Natural killer cell (primary cell): ENCODE results near the gene CHI3L1. TPM values are rescaled to one million over a fixed set of nuclear protein-coding genes. Genes with fewer than 3 reads are reported as not detected.

Experiments used
- ATAC-seq, 3 donors: fragments of 150-1000 bp in 2 of 3; fragments of 200-7000 bp in 1 of 3; cut with Tn5 transposase; 1 replicate in 1 of 3; 2 replicates in 2 of 3; pipeline ENCODE4 v1.10.0; 2021; ENCODE audit warnings: mild to moderate bottlenecking in 2 of 3, moderate library complexity in 2 of 3
- DNase-seq, 2 donors: peaks; one replicate each; pipeline versions ENCODE4 v3.0.0 to v3.0.0-alpha.2; 2013 to 2021; ENCODE audit warnings: mixed read lengths in 1 of 2
- H3K27ac ChIP-seq: one replicate; pipeline ENCODE4 v1.5.1; 2013; ENCODE audit warnings: mild to moderate bottlenecking, low read length
- H3K27me3 ChIP-seq: one replicate; pipeline ENCODE4 v1.6.1; 2013; ENCODE audit warnings: low read length; ENCODE audit not compliant: control insufficient read depth, insufficient read depth
- H3K36me3 ChIP-seq: one replicate; pipeline ENCODE4 v1.6.1; 2013; ENCODE audit warnings: low read length; ENCODE audit not compliant: control insufficient read depth, insufficient read depth
- H3K4me1 ChIP-seq: one replicate; pipeline ENCODE4 v1.6.1; 2013; ENCODE audit warnings: low read length; ENCODE audit not compliant: control insufficient read depth, insufficient read depth
- H3K4me3 ChIP-seq: one replicate; pipeline ENCODE4 v1.5.1; 2013; ENCODE audit warnings: low read length
- H3K9me3 ChIP-seq: one replicate; pipeline ENCODE4 v1.6.1; 2013; ENCODE audit warnings: low read length; ENCODE audit not compliant: control insufficient read depth, insufficient read depth
- H3K27ac Mint-ChIP-seq, 2 donors: one replicate each; pipeline ENCODE4 v1.8.0; 2022; ENCODE audit warnings: mild to moderate bottlenecking in 2 of 2, mixed read lengths in 2 of 2, moderate library complexity in 1 of 2
- H3K27me3 Mint-ChIP-seq, 2 donors: one replicate each; pipeline ENCODE4 v1.8.0; 2022; ENCODE audit warnings: low read depth in 2 of 2, mixed read lengths in 2 of 2
- H3K36me3 Mint-ChIP-seq: one replicate; pipeline ENCODE4 v1.8.0; 2022; ENCODE audit warnings: mixed read lengths
- H3K4me1 Mint-ChIP-seq, 2 donors: one replicate each; pipeline ENCODE4 v1.8.0; 2022; ENCODE audit warnings: mixed read lengths in 2 of 2
- H3K4me3 Mint-ChIP-seq: one replicate; pipeline ENCODE4 v1.8.0; 2022; ENCODE audit warnings: mild to moderate bottlenecking, moderate library complexity, mixed read lengths
- H3K9me3 Mint-ChIP-seq, 2 donors: one replicate each; pipeline ENCODE4 v1.8.0; 2022; ENCODE audit warnings: mixed read lengths in 2 of 2
- CTCF ChIP-seq: fragments of 200-600 bp; IDR thresholded peaks from one replicate; pipeline ENCODE4 v1.8.0; 2022; ENCODE audit warnings: antibody characterized with exemption
- WGBS: methylation state at CpG from one replicate; pipeline ENCODE4 v1.1.7; 2013; ENCODE audit warnings: missing lambda C conversion rate; ENCODE audit not compliant: insufficient coverage; 5-methylcytosine and 5-hydroxymethylcytosine counted together
- intact Hi-C: fragments of 100-400 bp; cut with micrococcal nuclease; formaldehyde crosslinking; loops from one replicate; pipeline ENCODE4 v1.14.2; 2022
- total RNA-seq, 4 donors: library from RNA; stranded (reverse); fragments of 120-200 nt in 1 of 4; gene quantifications; one replicate each; pipeline versions ENCODE4 v1.2.3 to v1.2.4, GENCODE V29; 2013 to 2022

CHI3L1 gene
- total RNA-seq, 3 donors from 2014 or later (not counting 1 experiment from before 2014, with no cell fraction given) = 1.0 TPM; not detected in 2

- Histone ChIP-seq H3K27ac (no peak overlapping the region), H3K27me3 (no peaks in the 10 kb centered on the region), H3K4me3 (no peak overlapping the region), H3K9me3 (no peaks in the 10 kb centered on the region), H3K36me3 (no peaks in the 10 kb centered on the region), H3K4me1 (no peaks in the 10 kb centered on the region)
- no peaks in the 10 kb centered on the region for H3K27me3 Mint-ChIP-seq
- intact Hi-C loops = no loop called here
- H3K4me1 Mint-ChIP-seq = peaks cover 0 to 15% of the 10 kb centered on the region in 2 donors
- H3K9me3 Mint-ChIP-seq = no peaks in the 10 kb centered on the region
- 66% methylated on average over 8 of the region's 8 CpGs for WGBS
- no peak overlapping the region for H3K4me3 Mint-ChIP-seq
- H3K36me3 Mint-ChIP-seq = no peaks in the 10 kb centered on the region
- DNase-seq (no peak), ATAC-seq (no peak)
- TF ChIP-seq CTCF = no peak
- no peak overlapping the region for H3K27ac Mint-ChIP-seq
Measured at GRCh38 chr1:203170625-203171330, 15.7 kb downstream of the CHI3L1 start.

GRCh38 chr1:203169770-203170520, 16.6 kb downstream of the CHI3L1 start:
- Mint-ChIP-seq H3K4me1 (peaks cover 0 to 15% of the 10 kb centered on the region in 2 donors), H3K4me3 (no peak overlapping the region), H3K36me3 (no peaks in the 10 kb centered on the region), H3K9me3 (no peaks in the 10 kb centered on the region), H3K27me3 (no peaks in the 10 kb centered on the region), H3K27ac (no peak overlapping the region)
- intact Hi-C loops = no loop called here
- no peak for TF ChIP-seq CTCF
- H3K27ac ChIP-seq = no peak overlapping the region
- H3K36me3 ChIP-seq = no peaks in the 10 kb centered on the region
- no peaks in the 10 kb centered on the region for H3K27me3 ChIP-seq
- H3K4me1 ChIP-seq = no peaks in the 10 kb centered on the region
- DNase-seq (no peak), ATAC-seq (no peak)
- 88% methylated on average over 18 of the region's 21 CpGs for WGBS
- no peaks in the 10 kb centered on the region for H3K9me3 ChIP-seq
- H3K4me3 ChIP-seq = no peak overlapping the region

- Mint-ChIP-seq H3K27ac (no peak overlapping the region), H3K27me3 (peaks cover 0 to 5% of the 10 kb centered on the region in 2 donors), H3K4me1 (peaks cover 0 to 15% of the 10 kb centered on the region in 2 donors), H3K9me3 (no peaks in the 10 kb centered on the region), H3K36me3 (no peaks in the 10 kb centered on the region), H3K4me3 (no peak overlapping the region)
- Histone ChIP-seq H3K36me3 (no peaks in the 10 kb centered on the region), H3K27ac (no peak overlapping the region), H3K27me3 (no peaks in the 10 kb centered on the region), H3K4me3 (no peak overlapping the region), H3K4me1 (no peaks in the 10 kb centered on the region), H3K9me3 (no peaks in the 10 kb centered on the region)
- 89% methylated on average over 9 of the region's 9 CpGs for WGBS
- intact Hi-C loops = no loop called here
- no peak for DNase-seq
- ATAC-seq = no peak
- no peak for TF ChIP-seq CTCF
Measured at GRCh38 chr1:203168991-203169390, 17.5 kb downstream of the CHI3L1 start.
